ENCODE results near the gene FLT3LG.

Gene FLT3LG

GRCh38 chr19:49473868-49474541 lies at the start of gene FLT3LG:
Gene FLT3LG (plus strand): TSS chr19:49474215. CDS start chr19:49474640, 425 bp downstream.
- TF ChIP-seq CTCF (conservative IDR thresholded peaks at IDR 0.05): peak; percentile 99
- peak within 1 kb of the TSS; percentile 65; the same call in 1 of the 2 replicates for H3K27ac ChIP-seq

GRCh38 chr19:49425178-49425577 lies 48.8 kb upstream of the FLT3LG start, which contains the start of gene GFY:
Gene GFY (plus strand): TSS chr19:49425388. CDS start chr19:49426431, 1,043 bp downstream.
- no peak within 1 kb of the TSS for H3K27ac ChIP-seq
- TF ChIP-seq CTCF (conservative IDR thresholded peaks at IDR 0.05): no peak

- H3K27ac ChIP-seq: no peak overlapping the region
Observed at GRCh38 chr19:49425922-49426592, 48.0 kb upstream of the FLT3LG start.

GRCh38 chr19:49427339-49427738 lies 46.7 kb upstream of the FLT3LG start:
- no peak overlapping the region for H3K27ac ChIP-seq
- no peak for TF ChIP-seq CTCF (conservative IDR thresholded peaks at IDR 0.05)

More at GRCh38 chr19:49425922-49426592, 48.0 kb upstream of the FLT3LG start:
- TF ChIP-seq CTCF (conservative IDR thresholded peaks at IDR 0.05): no peak

GRCh38 chr19:49427855-49428546 lies 46.0 kb upstream of the FLT3LG start:
- TF ChIP-seq CTCF (conservative IDR thresholded peaks at IDR 0.05): no peak
- H3K27ac ChIP-seq: peak overlapping the region; percentile 42; the same call in 1 of the 2 replicates

- H3K27ac ChIP-seq: peak overlapping the region; percentile 42; the same call in 1 of the 2 replicates
- no peak for TF ChIP-seq CTCF (conservative IDR thresholded peaks at IDR 0.05)
Observed at GRCh38 chr19:49428547-49429451, 45.2 kb upstream of the FLT3LG start.

Measured in VCaP (cell line).